ENCODE data around the gene EHD3.
A peak's percentile ranks its signal among the peaks of the same experiment; 100 is the strongest.

The EHD3 gene

GRCh38 chr2:31235504-31235902, 1.6 kb downstream of the EHD3 start:
- peak; percentile 61 for DNase-seq (ENCODE audit: low spot score)

GRCh38 chr2:31236433-31237205, 2.7 kb downstream of the EHD3 start:
- DNase-seq (ENCODE audit: low spot score) = no peak

- DNase-seq (ENCODE audit: low spot score) = no peak
Measured at GRCh38 chr2:31237348-31238017, 3.5 kb downstream of the EHD3 start.

- peak; percentile 61 for DNase-seq (ENCODE audit: low spot score)
Measured at GRCh38 chr2:31238126-31238905, 4.4 kb downstream of the EHD3 start.

GRCh38 chr2:31238906-31239592, 5.1 kb downstream of the EHD3 start:
- no peak for DNase-seq (ENCODE audit: low spot score)

GRCh38 chr2:31239593-31240177, 5.7 kb downstream of the EHD3 start:
- no peak for DNase-seq (ENCODE audit: low spot score)

GRCh38 chr2:31240381-31241365, 6.7 kb downstream of the EHD3 start:
- DNase-seq (ENCODE audit: low spot score) = no peak

GRCh38 chr2:31241625-31242270, 7.8 kb downstream of the EHD3 start:
- DNase-seq (ENCODE audit: low spot score) = no peak

- DNase-seq (ENCODE audit: low spot score) = no peak
Measured at GRCh38 chr2:31243053-31243452, 9.1 kb downstream of the EHD3 start.

- no peak for DNase-seq (ENCODE audit: low spot score)
Measured at GRCh38 chr2:31244101-31244500, 10.1 kb downstream of the EHD3 start.

GRCh38 chr2:31246184-31246852, 12.4 kb downstream of the EHD3 start:
- no peak for DNase-seq (ENCODE audit: low spot score)

- no peak for DNase-seq (ENCODE audit: low spot score)
Measured at GRCh38 chr2:31247711-31248110, 13.8 kb downstream of the EHD3 start.

- no peak for DNase-seq (ENCODE audit: low spot score)
Measured at GRCh38 chr2:31248139-31248538, 14.2 kb downstream of the EHD3 start.

- no peak for DNase-seq (ENCODE audit: low spot score)
Measured at GRCh38 chr2:31249009-31249690, 15.2 kb downstream of the EHD3 start.

- peak; percentile 72 for DNase-seq (ENCODE audit: low spot score)
Measured at GRCh38 chr2:31251018-31251417, 17.1 kb downstream of the EHD3 start.

GRCh38 chr2:31251851-31252250, 17.9 kb downstream of the EHD3 start:
- DNase-seq (ENCODE audit: low spot score) = no peak

GRCh38 chr2:31253356-31254131, 19.6 kb downstream of the EHD3 start:
- DNase-seq (ENCODE audit: low spot score) = no peak

Measured in cerebellar cortex (tissue), 1 donor.